GM20000 (cell line): ENCODE results near the gene TMEM86A.

Experiments used
- DNase-seq: peaks from one replicate; pipeline ENCODE4 v3.0.0; 2012; ENCODE audit warnings: low spot score
- CTCF ChIP-seq: IDR thresholded peaks from 2 replicates; pipeline ENCODE4 v1.5.1; 2012; ENCODE audit warnings: mild to moderate bottlenecking, control low read depth; ENCODE audit errors: extremely low read depth, missing control alignments

TMEM86A gene

GRCh38 chr11:18707811-18708340, 9.3 kb downstream of the TMEM86A start:
- DNase-seq: no peak
- TF ChIP-seq CTCF: no peak

- TF ChIP-seq CTCF: no peak
- DNase-seq: no peak
Observed at GRCh38 chr11:18709414-18709813, 10.8 kb downstream of the TMEM86A start.

GRCh38 chr11:18710545-18710944, 12.0 kb downstream of the TMEM86A start:
- no peak for DNase-seq
- TF ChIP-seq CTCF: no peak

DNA sequence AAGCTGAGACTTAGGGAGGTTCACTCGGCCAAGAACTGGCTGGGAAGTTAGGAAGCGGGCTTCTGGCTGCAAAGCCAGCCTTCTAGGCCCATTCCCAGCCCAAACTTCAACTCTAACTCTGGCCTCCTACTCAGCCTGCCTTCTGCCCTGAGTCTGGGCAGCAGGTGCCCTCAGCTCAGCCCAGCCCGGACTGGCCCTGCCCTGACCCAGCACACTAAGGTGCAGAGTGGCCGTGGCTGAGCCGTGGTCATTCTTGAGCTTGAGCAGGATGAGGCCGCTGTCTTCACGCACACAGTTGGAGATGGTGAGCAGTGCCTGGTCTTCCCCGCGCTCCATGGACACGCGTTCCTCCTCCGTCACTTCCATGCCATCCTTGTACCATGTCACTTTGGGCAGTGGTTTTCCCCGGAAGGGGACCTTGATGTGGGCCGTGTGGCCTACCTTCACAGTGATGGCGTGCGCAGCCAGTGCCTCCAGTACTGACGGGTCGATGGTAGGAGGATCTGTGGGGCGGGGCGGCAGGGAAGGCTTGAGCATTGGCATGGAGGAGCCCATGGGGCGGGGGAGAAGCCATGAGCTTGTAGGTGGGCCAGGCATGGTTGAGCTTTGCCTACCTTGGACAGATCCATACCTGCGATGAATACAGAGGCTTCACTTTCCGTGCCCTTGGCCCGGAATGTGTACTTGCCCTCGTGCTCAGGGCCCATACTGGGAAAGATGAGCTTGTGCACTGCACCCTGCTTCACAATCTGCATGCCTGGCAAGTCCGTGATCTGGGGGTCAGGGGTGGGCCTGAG, 15.3 kb downstream of the TMEM86A start:
- no peak for DNase-seq

GRCh38 chr11:18714443-18714780, 15.8 kb downstream of the TMEM86A start:
- no peak for TF ChIP-seq CTCF
- no peak for DNase-seq

More for the DNA sequence above, 15.3 kb downstream of the TMEM86A start:
- TF ChIP-seq CTCF: no peak

GRCh38 chr11:18715476-18715875, 16.9 kb downstream of the TMEM86A start:
- no peak for DNase-seq
- TF ChIP-seq CTCF: no peak

DNA sequence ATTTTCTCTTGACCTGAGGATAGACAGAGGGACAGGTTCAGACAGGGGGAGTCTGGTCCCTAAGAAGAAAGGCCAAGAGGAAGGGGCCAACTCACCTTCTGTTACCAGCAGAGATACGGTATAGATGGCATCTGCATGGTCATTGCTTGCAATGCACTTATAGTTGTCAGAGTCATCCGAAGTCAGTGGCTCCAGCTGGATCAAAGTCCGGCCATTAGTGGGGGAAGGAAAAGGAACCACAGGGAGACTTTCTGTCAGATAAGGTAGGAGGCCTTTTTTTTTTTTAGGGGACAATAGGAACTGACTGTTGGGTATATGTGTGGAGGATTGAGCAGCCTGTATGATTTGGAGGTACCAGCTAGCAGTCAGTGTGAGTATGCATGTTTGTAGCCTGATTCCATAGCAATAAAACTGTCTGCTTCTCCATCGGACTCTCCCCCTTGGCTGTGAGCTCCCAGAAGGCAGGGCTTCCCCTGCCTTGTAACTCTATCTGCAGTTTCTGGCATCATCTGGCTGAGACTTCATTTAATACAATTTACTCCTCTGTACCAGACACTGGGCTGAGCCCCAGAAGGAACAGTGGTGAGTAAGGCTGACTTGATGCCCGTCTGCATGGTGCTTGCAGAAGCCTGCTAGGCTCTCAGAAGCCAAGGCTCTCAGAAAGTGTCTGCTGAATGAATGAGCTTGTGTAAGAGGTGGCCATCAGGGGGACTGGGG, 21.7 kb downstream of the TMEM86A start:
- TF ChIP-seq CTCF: no peak
- DNase-seq: no peak
